ENCODE data around the gene OR2F2. TPM values are rescaled to one million over a fixed set of nuclear protein-coding genes. Genes with fewer than 3 reads are reported as not detected.

OR2F2 gene
- total RNA-seq, 2 donors from 2014 or later: not detected

GRCh38 chr7:143978585-143978984 lies 43.6 kb downstream of the OR2F2 start:
- ATAC-seq (ENCODE audit: insufficient number of reproducible peaks, low FRiP score, low read depth): no peak

DNA sequence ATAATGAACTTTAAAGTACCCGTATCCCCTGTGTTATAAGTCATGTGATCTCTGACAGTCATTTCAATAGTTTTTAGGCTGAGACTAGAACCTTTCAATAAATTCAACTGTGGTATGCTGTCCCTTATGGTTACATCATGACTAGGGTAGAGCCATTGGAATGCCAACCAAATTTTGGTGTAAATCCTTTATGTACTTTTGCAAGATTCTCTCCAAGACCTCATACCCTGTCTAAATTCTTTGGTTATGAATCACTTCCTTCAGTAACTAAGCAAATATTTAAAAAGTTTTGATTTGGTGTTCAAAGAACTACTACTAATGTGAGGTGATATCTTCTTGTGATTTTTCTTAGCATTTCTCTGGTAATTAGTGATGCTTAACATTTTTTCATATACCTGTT lies 44.3 kb downstream of the OR2F2 start:
- no peak for DNase-seq (ENCODE audit: low spot score)
- TF ChIP-seq, protein P1, sequence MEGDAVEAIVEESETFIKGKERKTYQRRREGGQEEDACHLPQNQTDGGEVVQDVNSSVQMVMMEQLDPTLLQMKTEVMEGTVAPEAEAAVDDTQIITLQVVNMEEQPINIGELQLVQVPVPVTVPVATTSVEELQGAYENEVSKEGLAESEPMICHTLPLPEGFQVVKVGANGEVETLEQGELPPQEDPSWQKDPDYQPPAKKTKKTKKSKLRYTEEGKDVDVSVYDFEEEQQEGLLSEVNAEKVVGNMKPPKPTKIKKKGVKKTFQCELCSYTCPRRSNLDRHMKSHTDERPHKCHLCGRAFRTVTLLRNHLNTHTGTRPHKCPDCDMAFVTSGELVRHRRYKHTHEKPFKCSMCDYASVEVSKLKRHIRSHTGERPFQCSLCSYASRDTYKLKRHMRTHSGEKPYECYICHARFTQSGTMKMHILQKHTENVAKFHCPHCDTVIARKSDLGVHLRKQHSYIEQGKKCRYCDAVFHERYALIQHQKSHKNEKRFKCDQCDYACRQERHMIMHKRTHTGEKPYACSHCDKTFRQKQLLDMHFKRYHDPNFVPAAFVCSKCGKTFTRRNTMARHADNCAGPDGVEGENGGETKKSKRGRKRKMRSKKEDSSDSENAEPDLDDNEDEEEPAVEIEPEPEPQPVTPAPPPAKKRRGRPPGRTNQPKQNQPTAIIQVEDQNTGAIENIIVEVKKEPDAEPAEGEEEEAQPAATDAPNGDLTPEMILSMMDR (IDR thresholded peaks at IDR 0.05): no peak
- H3K4me1 ChIP-seq (ENCODE audit: control insufficient read depth in 1 of 2, low read depth in 2 of 2): peaks cover 0 to 6% of the 10 kb centered on the region in 2 donors

More at GRCh38 chr7:143978585-143978984, 43.6 kb downstream of the OR2F2 start:
- DNase-seq (ENCODE audit: low spot score): no peak
- no peaks in the 10 kb centered on the region for H3K9me3 ChIP-seq
- no peak overlapping the region for H3K4me3 ChIP-seq
- H3K36me3 ChIP-seq: no peaks in the 10 kb centered on the region
- peaks cover 0 to 6% of the 10 kb centered on the region in 2 donors for H3K4me1 ChIP-seq (ENCODE audit: control insufficient read depth in 1 of 2, low read depth in 2 of 2)
- H3K27me3 ChIP-seq (replicated peaks; ENCODE audit: insufficient read depth): no peaks in the 10 kb centered on the region
- TF ChIP-seq, protein P1 (IDR thresholded peaks at IDR 0.05): no peak
- no peak overlapping the region for H3K27ac ChIP-seq

GRCh38 chr7:143979998-143980397 lies 45.0 kb downstream of the OR2F2 start:
- TF ChIP-seq, protein P1 (IDR thresholded peaks at IDR 0.05): no peak
- DNase-seq (ENCODE audit: low spot score) (no peak), ATAC-seq (ENCODE audit: insufficient number of reproducible peaks, low FRiP score, low read depth) (no peak)
- H3K4me1 ChIP-seq (ENCODE audit: control insufficient read depth in 1 of 2, low read depth in 2 of 2): peaks cover 0 to 6% of the 10 kb centered on the region in 2 donors
- H3K27me3 ChIP-seq (replicated peaks; ENCODE audit: insufficient read depth): no peaks in the 10 kb centered on the region
- no peaks in the 10 kb centered on the region for H3K36me3 ChIP-seq
- H3K9me3 ChIP-seq: no peaks in the 10 kb centered on the region
- no peak overlapping the region for H3K4me3 ChIP-seq
- no peak overlapping the region for H3K27ac ChIP-seq

More for the DNA sequence above, 44.3 kb downstream of the OR2F2 start:
- ATAC-seq (ENCODE audit: insufficient number of reproducible peaks, low FRiP score, low read depth): no peak
- Histone ChIP-seq H3K9me3 (no peaks in the 10 kb centered on the region), H3K4me3 (no peak overlapping the region), H3K27me3 (replicated peaks; ENCODE audit: insufficient read depth) (no peaks in the 10 kb centered on the region), H3K27ac (no peak overlapping the region), H3K36me3 (no peaks in the 10 kb centered on the region)

- Histone ChIP-seq H3K4me3 (no peak overlapping the region), H3K36me3 (no peaks in the 10 kb centered on the region)
Observed at GRCh38 chr7:143980746-143981510, 45.9 kb downstream of the OR2F2 start.

GRCh38 chr7:143983960-143984359 lies 48.9 kb downstream of the OR2F2 start:
- H3K4me3 ChIP-seq: no peak overlapping the region
- DNase-seq (ENCODE audit: low spot score) (no peak), ATAC-seq (ENCODE audit: insufficient number of reproducible peaks, low FRiP score, low read depth) (no peak)
- TF ChIP-seq, protein P1 (IDR thresholded peaks at IDR 0.05): no peak
- H3K4me1 ChIP-seq (ENCODE audit: control insufficient read depth in 1 of 2, low read depth in 2 of 2): peaks cover 0 to 13% of the 10 kb centered on the region in 2 donors
- no peak overlapping the region for H3K27ac ChIP-seq
- no peaks in the 10 kb centered on the region for H3K27me3 ChIP-seq (replicated peaks; ENCODE audit: insufficient read depth)
- H3K9me3 ChIP-seq: no peaks in the 10 kb centered on the region
- no peaks in the 10 kb centered on the region for H3K36me3 ChIP-seq

More at GRCh38 chr7:143980746-143981510, 45.9 kb downstream of the OR2F2 start:
- TF ChIP-seq, protein P1 (IDR thresholded peaks at IDR 0.05): no peak
- no peaks in the 10 kb centered on the region for H3K27me3 ChIP-seq (replicated peaks; ENCODE audit: insufficient read depth)
- H3K9me3 ChIP-seq: no peaks in the 10 kb centered on the region
- H3K27ac ChIP-seq: no peak overlapping the region
- DNase-seq (ENCODE audit: low spot score) (no peak), ATAC-seq (ENCODE audit: insufficient number of reproducible peaks, low FRiP score, low read depth) (no peak)
- peaks cover 0 to 6% of the 10 kb centered on the region in 2 donors for H3K4me1 ChIP-seq (ENCODE audit: control insufficient read depth in 1 of 2, low read depth in 2 of 2)

Other genes with a start within 250 kb of the OR2F2 start
- 1 to 10 TPM in 1 of 2 donors, under 1 TPM in 1; 0.68 to 2.7 TPM for gene CTAGE6, start 177.5 kb upstream of the OR2F2 start, total RNA-seq
- 10 to 100 TPM; 28.4 to 28.6 TPM for gene TCAF1, start 33.1 kb upstream of the OR2F2 start, total RNA-seq
- gene OR2F1, start 19.6 kb downstream of the OR2F2 start, total RNA-seq: not detected
- not detected for gene OR6B1, start 65.1 kb downstream of the OR2F2 start, total RNA-seq
- not detected for gene OR2A5, start 113.7 kb downstream of the OR2F2 start, total RNA-seq
- not detected for gene OR2A25, start 134.6 kb downstream of the OR2F2 start, total RNA-seq
- not detected for gene OR2A12, start 151.0 kb downstream of the OR2F2 start, total RNA-seq
- not detected for gene OR2A2, start 174.3 kb downstream of the OR2F2 start, total RNA-seq
- not detected for gene OR2A14, start 187.9 kb downstream of the OR2F2 start, total RNA-seq
- gene CTAGE4, start 248.2 kb downstream of the OR2F2 start, total RNA-seq: 1 to 10 TPM; 1.6 to 5.8 TPM

All from thoracic aorta (tissue), 2 donors.